ENCODE measurements around the gene ESRRG.
"Not testable (repeated sequence)": the region's sequence is repeated elsewhere in the genome, so short reads cannot be mapped to it uniquely, and the experiment has no call there.

ESRRG gene

DNA sequence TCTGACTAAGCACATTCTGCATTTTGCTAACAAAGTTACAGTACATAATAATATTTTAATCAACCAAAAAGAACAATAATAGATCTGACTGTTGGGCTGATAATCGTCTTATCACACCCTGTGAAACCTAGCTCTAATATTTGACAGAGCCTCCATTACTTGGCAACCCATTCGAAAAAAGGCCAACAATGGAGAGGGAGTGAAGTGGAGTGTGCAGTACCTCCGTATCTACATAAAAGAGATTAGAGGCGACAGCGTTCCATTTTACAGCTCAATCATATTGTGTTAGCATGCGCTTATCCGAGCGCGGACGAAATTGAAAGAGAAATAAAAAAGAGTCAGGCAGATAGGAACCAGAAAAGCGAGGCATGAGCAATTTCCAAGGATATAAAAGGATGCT lies 162.7 kb downstream of the ESRRG start:
- DNase-seq, result no peak

DNA sequence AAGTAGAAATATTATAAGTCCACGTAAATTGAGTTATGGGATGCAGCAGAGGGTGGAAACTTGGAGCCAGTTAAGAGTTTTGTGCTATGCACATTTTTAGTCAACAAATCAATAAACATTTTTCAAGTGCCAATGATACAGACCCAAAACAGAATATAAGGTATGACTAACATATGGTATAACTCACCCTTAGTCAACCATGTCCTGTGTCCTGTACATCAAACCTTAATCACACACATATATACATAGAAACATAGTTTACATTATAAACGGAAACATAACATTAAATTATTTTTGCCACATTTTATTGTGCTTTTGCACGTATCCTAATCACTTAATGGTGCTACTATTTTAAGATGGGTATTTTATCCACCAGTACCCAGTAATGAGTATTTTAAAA lies 163.9 kb downstream of the ESRRG start:
- DNase-seq, result no peak

DNA sequence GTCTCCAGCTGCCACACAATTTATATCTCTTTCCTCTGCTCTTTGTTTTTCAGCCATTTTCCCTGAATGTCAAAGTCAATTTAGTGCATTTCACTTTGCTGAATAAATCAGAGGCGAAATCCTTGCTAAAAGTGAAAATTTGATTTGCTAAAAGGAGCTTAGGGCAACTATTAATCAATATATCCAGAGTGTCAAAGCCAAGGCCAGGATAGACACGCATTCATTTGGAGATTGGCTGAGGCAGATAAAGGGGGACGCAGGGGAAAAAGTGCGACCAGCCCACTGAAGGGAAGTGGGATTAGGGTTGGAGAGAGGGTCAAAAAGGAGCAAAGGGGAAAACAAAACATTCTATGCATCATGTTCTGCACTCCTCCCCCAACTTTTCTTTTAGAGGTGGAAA lies 167.6 kb downstream of the ESRRG start:
- DNase-seq, result no peak

DNA sequence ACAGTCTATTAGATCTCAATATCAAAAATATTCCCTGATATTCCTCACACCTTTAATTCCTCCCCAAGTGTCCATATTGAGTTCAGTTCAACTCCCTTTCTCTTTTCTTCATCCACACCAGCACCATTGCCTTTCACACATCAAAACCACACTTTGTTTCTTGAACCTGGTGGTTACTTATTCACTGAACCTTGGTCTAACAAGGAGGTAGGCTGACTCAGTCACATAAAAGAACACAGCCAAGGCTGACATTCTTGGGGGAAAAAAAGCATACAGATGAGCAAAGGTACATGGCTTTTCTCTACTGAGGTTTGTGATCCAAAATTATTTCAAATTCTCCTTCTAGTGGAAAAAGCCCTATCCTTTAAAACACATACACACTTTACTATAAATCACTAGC lies 168.3 kb downstream of the ESRRG start:
- no peak for DNase-seq

DNA sequence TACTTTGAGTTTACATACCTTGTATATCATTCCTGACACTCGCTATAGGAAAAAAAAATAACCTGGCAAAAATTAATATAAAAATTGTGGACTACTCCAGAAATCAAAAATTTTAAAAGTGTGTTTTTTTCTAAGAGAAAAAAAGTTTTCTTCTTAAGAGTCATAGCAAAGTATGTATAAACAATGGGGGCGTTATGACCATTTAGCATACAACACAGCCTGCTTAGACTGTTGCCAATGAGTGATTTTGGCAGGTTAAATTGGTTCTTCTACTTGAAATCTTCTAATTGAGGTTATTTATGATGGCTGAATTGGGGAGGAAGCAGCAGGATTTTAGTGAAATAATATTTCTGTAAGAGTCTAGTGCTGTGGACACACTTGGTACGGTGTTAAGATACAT lies 169.5 kb downstream of the ESRRG start:
- DNase-seq, result no peak

DNA sequence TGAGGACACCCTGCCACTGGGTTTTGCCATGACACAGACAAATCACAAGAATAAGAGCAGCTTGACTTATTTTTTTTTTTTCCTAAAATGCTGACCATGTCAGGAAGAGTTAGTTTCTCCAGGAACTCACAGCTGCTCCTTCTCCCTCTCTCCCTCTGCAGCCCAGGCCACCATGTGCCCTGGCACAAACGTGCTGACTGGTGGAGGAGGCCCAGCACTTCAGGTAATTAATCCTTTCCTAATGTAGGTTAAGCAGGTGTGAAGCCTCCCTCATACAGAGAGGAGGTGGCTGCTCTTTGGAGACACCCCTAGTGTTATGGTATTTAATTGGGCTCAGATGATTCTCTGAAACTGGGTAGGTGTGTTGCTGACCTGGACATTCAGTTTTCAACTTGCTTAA lies 170.2 kb downstream of the ESRRG start:
- no peak for DNase-seq

- no peak for DNase-seq
Measured at GRCh38 chr1:216549796-216550195, 173.4 kb downstream of the ESRRG start.

GRCh38 chr1:216542741-216543140 lies 180.5 kb downstream of the ESRRG start:
- DNase-seq, result no peak

GRCh38 chr1:216542263-216542662 lies 181.0 kb downstream of the ESRRG start:
- no peak for DNase-seq

GRCh38 chr1:216535751-216536150 lies 187.5 kb downstream of the ESRRG start:
- no peak for DNase-seq

- DNase-seq, result no peak
Measured at GRCh38 chr1:216535059-216535458, 188.2 kb downstream of the ESRRG start.

DNA sequence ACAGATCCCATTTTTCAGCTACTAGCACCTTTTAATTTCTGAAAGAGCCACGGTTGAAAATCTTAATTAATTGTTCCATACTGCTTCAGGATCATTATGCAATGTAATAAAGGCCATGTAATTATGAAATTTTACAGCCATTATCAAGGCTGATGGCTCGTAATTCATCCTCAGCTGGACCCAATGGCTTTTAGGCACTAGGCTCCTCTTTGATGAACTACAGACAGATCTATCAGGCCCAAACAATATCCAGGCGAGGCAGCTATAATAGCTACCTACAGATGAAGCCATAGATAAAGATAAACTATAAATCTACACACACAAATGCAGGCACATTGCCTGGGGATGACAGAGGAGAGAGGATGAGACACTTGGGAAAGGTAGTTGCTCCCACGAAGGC lies 189.5 kb downstream of the ESRRG start:
- DNase-seq, result no peak

- no peak for DNase-seq
Measured at GRCh38 chr1:216532251-216532798, 190.9 kb downstream of the ESRRG start.

DNA sequence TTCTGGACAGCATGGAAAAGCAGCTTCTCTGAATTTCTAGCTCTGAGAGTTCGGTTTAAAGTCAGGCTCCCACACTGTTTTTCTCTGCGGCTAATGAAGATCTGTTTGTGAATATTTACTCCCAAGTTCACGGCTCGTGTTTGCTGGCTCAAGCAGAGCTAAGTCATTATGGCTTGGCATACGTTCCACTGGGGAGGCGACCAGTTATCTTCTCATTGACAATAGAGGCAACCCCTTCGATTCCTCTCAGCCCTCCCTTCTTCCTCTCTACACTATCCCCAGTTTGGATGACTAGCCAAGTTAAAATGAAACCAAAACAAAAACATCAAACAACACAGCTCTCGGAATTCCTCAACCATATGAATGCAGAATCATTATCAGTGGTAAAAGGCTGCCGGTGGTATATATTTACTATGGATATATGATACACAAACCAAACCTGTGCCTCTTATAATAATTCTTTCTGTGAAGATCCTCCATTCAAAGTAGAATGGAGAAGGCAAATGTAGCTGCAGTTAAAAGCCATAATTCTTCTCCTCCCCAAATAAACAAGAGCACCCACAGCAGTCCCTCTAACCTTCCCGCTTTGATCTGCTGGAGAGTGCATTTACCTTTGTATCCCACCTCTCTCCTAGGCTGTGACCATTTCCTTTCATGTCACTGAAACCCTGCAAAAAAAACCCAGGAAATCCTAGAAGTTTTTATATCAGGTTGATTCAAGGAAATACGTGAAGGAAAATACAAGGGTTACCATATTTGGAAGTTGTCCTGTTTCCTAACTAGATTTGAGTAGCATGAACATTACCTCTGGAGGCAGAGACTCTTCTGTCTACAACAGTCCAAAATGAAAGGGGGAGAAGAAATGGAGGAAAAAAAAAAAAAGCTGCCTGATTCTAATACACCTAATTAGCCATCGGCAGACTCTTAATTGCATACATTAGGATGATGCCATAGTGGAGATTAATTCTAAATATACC lies 191.7 kb downstream of the ESRRG start:
- peak in 2 of 3 donors; percentile 4 to 19 for DNase-seq

DNA sequence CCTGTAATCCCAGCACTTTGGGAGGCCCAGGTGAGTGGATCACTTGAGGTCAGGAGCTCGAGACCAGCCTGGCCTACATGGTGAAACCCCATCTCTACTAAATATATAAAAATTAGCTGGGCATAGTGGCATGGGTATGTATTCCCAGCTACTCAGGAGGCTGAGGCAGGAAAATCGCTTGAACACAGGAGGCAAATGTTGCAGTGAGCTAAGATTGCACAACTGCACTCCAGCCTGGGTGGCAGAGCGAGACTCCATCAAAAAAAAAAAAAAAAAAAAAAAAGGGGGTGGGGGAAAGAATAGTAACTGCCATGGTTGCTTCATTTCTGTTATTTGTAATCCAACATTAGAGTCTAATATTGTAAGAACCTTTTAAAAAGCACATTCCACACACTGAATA lies 193.4 kb downstream of the ESRRG start:
- DNase-seq, result not testable (repeated sequence)

DNA sequence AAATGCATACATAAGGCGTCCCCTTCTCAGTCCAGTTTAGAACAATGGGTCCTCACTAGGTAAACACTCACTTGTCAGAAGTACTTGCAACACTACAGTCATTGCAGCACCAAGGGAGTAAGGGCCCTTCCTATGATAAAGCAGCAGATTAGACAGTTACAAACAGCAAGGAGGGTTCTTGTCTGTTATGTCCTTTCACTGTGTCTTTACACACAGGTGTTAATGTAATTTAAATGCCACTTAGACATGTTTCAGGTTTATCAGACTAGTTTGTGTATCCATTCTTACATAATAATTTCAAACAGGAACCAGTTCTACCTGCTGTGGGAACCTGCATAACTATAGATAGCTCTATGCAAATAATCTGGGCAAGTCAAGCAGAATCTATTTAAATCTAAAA lies 194.4 kb downstream of the ESRRG start:
- DNase-seq, result no peak

DNA sequence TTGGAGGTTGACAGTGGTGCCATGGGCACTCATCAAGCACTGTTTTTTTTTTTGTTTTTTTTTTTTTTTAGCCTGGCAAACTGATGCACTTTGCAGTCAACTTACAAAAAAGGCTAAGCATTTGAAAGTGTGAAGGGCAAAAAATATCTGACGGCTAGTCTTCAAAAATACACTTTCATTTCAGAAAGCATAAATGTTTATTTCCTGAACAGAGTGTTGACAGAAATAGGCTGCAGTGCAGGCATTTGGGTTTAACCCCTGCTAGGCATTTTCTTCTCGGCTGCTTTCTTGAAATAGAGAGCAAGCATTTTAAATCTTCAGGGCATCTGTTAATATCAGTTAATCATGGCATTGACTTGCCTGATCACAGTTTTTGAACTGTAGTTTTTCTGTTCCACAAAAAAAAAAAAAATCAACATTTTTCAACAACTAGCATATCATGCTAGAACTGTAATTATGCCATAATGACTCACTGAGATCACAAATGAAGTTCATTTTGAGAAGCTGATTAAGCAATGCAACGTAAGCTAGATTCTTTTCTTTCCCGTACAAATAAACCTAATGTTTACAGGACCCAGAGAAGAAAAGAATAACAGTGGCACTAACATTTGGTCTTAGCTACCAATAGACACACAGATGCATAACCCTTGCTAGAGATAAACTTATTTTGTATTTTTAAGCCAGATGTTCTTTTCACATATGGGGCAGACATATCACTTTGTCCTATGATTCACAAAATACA lies 199.6 kb downstream of the ESRRG start:
- no peak for DNase-seq

DNA sequence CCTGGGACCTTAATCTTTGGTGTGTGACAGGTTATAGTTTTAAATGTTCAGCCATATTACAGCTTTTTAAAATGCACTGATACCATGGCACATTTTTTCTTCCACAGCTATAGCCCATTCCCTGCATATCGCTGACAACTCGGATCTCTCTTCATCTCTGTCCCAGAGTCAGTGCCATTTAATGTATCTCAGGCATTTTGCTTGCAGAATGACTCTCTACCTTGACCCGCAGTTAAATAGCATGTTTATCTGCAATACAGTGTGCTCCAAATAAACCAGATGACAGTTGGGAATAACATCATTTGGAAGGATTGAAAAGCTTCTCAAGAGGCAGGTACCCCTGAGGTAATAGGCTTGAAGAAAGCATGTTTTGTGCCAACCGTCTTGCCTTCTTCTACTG lies 200.2 kb downstream of the ESRRG start:
- no peak for DNase-seq

GRCh38 chr1:216521477-216521876 lies 201.8 kb downstream of the ESRRG start:
- no peak for DNase-seq

- DNase-seq, result no peak
Measured at GRCh38 chr1:216518844-216519627, 204.2 kb downstream of the ESRRG start.

DNA sequence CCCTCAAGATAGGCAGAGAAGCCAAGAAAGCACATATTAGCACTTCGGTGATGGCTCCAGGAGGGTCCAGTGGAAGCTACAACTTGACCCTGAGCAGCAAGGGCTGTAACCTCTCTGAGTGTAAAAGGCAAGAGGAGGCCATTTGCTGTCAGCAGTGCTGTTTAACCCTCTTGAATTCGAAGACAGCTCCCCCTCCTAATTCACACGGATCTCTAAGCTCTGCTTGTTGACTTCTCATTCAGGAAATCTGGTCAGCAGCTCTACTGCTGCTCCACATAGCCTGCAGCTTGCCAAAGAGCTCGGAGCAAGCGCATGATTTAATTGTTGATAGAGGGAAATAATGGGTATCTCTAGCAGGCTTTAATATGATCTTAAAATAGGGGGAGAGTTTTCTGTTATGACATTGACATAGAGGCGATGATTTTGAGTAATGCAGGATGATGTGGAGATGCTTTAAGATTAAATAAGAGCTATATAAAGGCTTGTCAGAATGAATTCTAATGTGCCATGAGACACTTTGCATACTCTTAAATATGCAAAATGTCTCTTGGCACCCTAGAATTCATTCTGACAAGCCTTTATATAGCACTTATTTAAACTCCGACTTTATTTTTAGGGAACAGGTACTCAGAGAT lies 220.6 kb downstream of the ESRRG start:
- DNase-seq, result no peak

- DNase-seq, result no peak
Measured at GRCh38 chr1:216500273-216500967, 222.8 kb downstream of the ESRRG start.
